Sigmoid colon (tissue), 4 donors: ENCODE measurements around the gene CAPN15.

Experiments
- POLR2A ChIP-seq, 2 donors: fragments of 450-650 bp; IDR thresholded peaks; one replicate each; pipeline ENCODE4 v1.6.1; 2016; ENCODE audit warnings: antibody characterized with exemption in 2 of 2, mild to moderate bottlenecking in 2 of 2, moderate library complexity in 2 of 2
- POLR2AphosphoS5 ChIP-seq, 4 donors: sonication (generic); formaldehyde crosslinking; IDR thresholded peaks; one replicate each; pipeline ENCODE4 v1.6.1; 2017; ENCODE audit warnings: antibody characterized with exemption in 4 of 4
- TF ChIP-seq, protein P1 (sequence below), 4 experiments: fragments of 450-650 bp in 3 of 4; fragments of 200-600 bp in 1 of 4; IDR thresholded peaks; one replicate each; pipeline ENCODE4 v1.5.1; 2016 to 2019; ENCODE audit warnings: antibody characterized with exemption in 4 of 4, mild to moderate bottlenecking in 3 of 4, moderate library complexity in 2 of 4

DNA sequence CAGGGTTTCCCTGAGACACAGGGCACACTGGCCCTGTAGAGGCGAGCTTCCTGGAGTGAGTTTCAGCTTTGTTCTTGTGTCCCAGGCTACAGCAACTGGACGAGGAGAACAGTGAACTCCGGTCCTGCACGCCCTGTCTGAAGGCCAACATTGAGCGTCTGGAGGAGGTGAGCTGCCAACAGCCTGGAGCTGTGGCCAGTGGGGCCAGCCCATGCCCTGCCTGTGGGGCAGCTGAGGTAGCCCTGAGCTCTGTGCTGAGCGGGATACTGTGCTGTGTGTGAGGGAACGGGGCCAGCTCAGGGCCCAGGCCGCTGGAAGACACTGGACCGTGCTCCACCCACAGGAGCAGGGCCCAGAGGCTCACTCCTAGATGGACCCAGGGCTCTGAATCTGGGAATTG lies 8.7 kb upstream of the CAPN15 start:
- no peak for TF ChIP-seq POLR2AphosphoS5 (IDR thresholded peaks at IDR 0.05)
- no peak for TF ChIP-seq POLR2A (IDR thresholded peaks at IDR 0.05)
- TF ChIP-seq, protein P1, sequence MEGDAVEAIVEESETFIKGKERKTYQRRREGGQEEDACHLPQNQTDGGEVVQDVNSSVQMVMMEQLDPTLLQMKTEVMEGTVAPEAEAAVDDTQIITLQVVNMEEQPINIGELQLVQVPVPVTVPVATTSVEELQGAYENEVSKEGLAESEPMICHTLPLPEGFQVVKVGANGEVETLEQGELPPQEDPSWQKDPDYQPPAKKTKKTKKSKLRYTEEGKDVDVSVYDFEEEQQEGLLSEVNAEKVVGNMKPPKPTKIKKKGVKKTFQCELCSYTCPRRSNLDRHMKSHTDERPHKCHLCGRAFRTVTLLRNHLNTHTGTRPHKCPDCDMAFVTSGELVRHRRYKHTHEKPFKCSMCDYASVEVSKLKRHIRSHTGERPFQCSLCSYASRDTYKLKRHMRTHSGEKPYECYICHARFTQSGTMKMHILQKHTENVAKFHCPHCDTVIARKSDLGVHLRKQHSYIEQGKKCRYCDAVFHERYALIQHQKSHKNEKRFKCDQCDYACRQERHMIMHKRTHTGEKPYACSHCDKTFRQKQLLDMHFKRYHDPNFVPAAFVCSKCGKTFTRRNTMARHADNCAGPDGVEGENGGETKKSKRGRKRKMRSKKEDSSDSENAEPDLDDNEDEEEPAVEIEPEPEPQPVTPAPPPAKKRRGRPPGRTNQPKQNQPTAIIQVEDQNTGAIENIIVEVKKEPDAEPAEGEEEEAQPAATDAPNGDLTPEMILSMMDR (IDR thresholded peaks at IDR 0.05): no peak
